ENCODE measurements around the gene KIR2DL4.

DNA sequence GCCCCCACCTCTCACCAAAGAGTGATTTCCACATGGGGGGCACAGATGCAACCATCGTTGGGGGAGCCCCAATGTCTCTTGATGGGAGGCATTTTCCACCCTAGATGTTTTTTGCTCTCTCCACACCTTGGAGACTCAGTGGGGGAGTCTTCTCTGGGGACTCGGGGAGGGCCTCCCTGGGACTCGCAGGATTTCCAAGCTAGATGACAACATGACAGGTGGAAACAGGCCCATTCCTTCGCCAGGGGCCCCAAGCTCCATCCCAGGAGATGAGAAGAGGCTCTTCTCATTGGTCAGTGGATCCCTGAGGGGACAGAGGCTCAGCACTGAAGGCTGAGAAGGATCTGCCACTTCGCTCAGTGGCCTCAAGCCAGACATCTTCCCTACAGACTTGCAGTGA, 12.7 kb upstream of the KIR2DL4 start:
- TF ChIP-seq CTCF (IDR thresholded peaks at IDR 0.05) (no peak), POLR2A (IDR thresholded peaks at IDR 0.05) (no peak)
